HUES6 (cell line): ENCODE data around the gene SPINDOC.

Experiments
- H3K27ac ChIP-seq: 2 replicates; pipeline ENCODE4 v1.7.0; 2013; ENCODE audit warnings: low read depth, mild to moderate bottlenecking, low read length, inconsistent platforms
- H3K27me3 ChIP-seq: 2 replicates; pipeline ENCODE4 v1.6.1; 2013; ENCODE audit warnings: low read length; ENCODE audit not compliant: control insufficient read depth, insufficient read depth
- H3K36me3 ChIP-seq: 2 replicates; pipeline ENCODE4 v1.6.1; 2013; ENCODE audit warnings: low read length; ENCODE audit not compliant: control insufficient read depth, insufficient read depth
- H3K4me1 ChIP-seq: 2 replicates; pipeline ENCODE4 v1.6.1; 2013; ENCODE audit warnings: low read length; ENCODE audit not compliant: control insufficient read depth, insufficient read depth
- H3K4me3 ChIP-seq: 2 replicates; pipeline ENCODE4 v1.5.1; 2013; ENCODE audit warnings: low read depth, low read length
- H3K9ac ChIP-seq: one replicate; pipeline ENCODE4 v1.6.1; 2013; ENCODE audit warnings: mild to moderate bottlenecking, low read length
- H3K9me3 ChIP-seq: 2 replicates; pipeline ENCODE4 v1.6.1; 2013; ENCODE audit warnings: low read depth, low read length; ENCODE audit not compliant: control insufficient read depth, insufficient read depth

Gene SPINDOC, protein sequence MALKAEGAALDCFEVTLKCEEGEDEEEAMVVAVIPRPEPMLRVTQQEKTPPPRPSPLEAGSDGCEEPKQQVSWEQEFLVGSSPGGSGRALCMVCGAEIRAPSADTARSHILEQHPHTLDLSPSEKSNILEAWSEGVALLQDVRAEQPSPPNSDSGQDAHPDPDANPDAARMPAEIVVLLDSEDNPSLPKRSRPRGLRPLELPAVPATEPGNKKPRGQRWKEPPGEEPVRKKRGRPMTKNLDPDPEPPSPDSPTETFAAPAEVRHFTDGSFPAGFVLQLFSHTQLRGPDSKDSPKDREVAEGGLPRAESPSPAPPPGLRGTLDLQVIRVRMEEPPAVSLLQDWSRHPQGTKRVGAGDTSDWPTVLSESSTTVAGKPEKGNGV

DNA sequence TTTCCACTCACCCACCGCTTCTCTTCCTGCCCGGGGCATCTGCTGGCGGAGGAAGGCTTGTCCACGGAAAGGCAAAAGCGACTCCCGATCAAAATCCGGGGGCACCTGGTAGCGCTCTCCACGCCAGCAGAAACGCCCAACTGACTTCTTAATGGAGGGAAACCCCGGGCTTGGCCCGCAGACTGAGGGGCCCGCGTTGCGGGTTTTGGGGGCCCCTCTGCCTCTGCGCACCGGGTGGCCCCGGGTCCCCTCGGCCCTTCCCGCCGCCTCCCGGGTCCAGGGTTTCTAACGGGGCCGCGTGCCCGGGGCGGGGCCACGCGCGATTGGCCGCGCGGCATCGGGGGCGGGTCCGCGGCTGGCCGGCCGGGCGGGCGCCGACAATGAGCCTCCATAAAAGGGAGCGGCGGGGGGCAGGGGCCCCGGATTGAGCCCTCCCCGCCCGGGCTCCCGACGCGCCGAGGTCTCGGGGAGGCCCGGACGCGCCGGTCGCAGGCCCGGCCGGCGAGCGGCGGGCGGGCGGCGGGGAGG, at the start of gene SPINDOC:
SPINDOC (plus strand) TSS at position 422 of the 528 bp plus-strand sequence. CDS start 231 bp downstream, outside the sequence.
- Histone ChIP-seq H3K9me3 (no peaks in the 10 kb centered on the region), H3K9ac (peak within 1 kb of the TSS; percentile 99), H3K4me1 (peaks cover 26% of the 10 kb centered on the region), H3K27me3 (peaks cover 5% of the 10 kb centered on the region; the same call in 1 of the 2 replicates), H3K4me3 (peak within 1 kb of the TSS; percentile 99), H3K27ac (peak within 1 kb of the TSS; percentile 97), H3K36me3 (peaks cover 28% of the 10 kb centered on the region)

DNA sequence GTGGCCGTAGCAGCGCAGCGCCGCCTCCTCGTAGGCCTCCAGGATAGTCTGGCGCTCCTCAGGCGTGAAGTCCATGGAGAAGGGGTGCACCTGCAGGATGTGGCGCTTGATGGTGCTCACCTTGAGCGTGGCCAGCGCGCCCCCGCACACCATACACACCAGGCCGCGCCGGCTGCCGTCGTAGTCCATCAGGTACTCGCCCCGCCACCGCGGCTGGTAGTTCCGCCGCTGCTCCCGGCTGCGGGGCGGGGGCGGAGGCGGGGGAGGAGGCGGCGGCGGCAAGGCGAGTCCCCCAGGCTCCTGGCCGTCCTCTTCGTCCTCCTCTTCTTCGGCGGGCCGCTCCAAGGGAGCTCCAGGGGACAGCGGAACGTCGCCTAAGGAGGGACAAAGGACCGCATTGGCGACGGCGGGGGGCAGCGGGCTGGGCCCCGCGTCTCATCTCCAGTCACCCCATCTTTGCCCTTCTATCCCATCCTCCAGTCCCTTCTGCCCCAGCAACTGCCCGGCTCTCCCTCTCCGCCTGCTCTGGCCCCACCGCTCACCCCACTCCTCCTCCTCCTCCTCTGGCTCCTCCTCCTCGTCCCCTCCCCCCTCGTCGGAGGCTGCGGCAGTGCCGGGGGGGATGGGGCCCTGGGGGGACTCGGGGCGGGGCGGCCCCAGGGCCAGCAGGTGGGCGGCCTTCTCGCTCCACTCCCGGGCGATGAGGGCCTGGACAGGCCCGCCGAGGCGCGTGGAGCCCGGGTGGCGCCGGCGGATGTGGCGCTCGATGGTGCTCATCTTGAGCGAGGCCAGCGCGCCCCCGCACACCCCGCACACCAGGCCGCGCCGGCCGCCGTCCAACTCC, 49.5 kb upstream of the SPINDOC start:
- peaks cover 49% of the 10 kb centered on the region for H3K4me1 ChIP-seq
- peak overlapping the region; percentile 69 for H3K4me3 ChIP-seq
- peaks cover 16% of the 10 kb centered on the region; the same call in 1 of the 2 replicates for H3K36me3 ChIP-seq
- H3K27me3 ChIP-seq = no peaks in the 10 kb centered on the region
- H3K9me3 ChIP-seq = no peaks in the 10 kb centered on the region
- peak overlapping the region; percentile 79 for H3K9ac ChIP-seq
- H3K27ac ChIP-seq = peak overlapping the region; percentile 70

DNA sequence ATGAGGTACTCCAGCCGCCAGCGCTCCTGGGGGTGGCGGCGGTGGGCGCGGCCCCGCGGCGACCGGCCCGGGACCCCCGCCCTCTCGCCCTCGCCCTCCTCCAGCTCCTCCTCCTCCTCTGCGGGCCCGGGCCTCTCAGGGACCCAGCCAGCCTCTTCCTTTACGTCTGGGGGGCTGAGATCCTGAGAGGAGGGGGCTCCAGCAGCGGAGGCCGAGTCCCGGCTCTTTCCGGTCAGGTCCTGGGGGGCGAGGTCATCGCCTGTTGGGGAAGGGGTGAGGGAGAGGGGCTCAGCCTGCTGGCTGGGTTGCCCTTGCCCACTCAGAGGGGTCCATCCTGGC, 48.9 kb upstream of the SPINDOC start:
- H3K27me3 ChIP-seq = peaks cover under 1% of the 10 kb centered on the region; the same call in 1 of the 2 replicates
- H3K27ac ChIP-seq = peak overlapping the region; percentile 69; the same call in 1 of the 2 replicates
- peak overlapping the region; percentile 26 for H3K9ac ChIP-seq
- no peaks in the 10 kb centered on the region for H3K9me3 ChIP-seq
- H3K4me1 ChIP-seq = peaks cover 49% of the 10 kb centered on the region
- peaks cover 14% of the 10 kb centered on the region; the same call in 1 of the 2 replicates for H3K36me3 ChIP-seq
- peak overlapping the region; percentile 69 for H3K4me3 ChIP-seq

DNA sequence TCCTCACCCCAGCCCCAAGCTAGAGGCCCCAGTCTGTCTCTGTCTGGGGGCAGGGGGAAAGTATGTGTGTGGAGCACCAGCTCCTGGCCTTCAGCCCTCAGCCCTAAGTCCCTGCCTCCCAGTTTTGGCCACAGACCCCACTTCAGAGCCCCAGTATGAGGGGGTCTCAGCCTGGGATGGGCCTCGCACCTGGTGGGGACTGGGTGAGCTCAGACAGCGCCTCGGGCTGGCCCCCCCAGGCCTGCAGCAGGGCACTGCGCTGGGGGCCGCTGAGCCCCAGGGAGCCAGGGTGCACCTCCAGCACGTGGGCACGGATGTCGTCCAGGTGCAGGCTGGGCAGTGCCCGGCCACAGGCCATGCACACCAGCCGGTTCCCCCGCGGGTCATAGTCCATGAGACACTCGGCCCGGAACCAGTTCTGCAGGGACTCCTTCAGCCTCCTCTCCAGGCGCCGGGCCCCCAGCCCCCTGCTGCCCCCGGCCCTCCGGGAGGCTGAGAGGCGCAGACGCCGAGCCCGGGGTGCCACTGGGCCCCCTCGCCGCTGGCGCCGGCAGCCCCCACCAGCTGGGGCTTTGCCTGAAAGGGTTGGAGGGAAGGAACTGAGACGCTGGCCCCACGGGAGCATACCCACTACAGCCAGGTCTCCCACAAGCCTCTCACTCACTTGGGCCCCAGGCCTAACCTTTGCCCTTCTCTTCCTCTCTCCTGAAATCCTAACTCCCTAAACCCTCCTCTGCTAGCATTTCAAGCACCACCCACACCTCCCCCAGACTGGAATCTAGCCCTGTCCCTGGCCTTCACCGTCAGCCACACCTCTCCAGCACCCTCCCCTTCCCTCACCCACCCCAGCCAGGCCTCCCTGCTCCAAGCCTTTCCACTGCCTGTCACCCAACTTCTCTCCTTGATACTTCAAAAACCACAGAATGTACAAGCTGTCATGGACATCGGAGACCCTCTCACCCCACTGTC, 48.3 kb upstream of the SPINDOC start:
- H3K4me1 ChIP-seq = peaks cover 50% of the 10 kb centered on the region
- peak overlapping the region; percentile 69 for H3K4me3 ChIP-seq
- H3K9ac ChIP-seq = peak overlapping the region; percentile 26
- no peaks in the 10 kb centered on the region for H3K9me3 ChIP-seq
- peaks cover 7% of the 10 kb centered on the region for H3K27me3 ChIP-seq
- peak overlapping the region; percentile 69 for H3K27ac ChIP-seq
- peaks cover 9% of the 10 kb centered on the region; the same call in 1 of the 2 replicates for H3K36me3 ChIP-seq

DNA sequence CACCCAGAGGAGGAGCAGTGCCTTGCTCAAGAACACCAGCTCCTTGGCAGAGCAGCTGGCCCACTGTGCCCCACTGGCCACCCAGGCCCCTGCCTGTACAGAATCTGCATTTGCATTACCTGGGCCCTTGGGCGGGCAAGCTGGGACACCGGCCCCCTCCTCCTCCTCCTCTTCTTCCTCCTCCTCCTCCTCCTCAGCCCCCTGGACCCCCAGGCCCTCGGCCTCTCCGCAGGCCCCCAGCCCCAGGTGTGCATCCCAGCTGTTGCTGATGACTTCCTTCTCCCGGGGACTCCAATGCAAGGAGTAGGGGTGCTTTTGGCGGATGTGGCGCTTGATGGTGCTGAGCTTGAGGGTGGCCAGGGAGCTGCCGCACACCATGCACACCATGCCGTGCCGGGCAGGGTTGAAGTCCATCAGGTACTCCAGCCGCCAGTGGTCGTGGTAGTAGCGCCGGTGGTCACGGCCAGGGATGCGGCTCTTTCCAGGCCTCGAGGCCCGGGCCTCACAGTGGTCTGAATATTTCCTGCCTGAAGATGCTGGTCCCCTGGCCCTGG, 47.5 kb upstream of the SPINDOC start:
- peaks cover 6% of the 10 kb centered on the region; the same call in 1 of the 2 replicates for H3K36me3 ChIP-seq
- H3K27me3 ChIP-seq = peaks cover 15% of the 10 kb centered on the region
- H3K9ac ChIP-seq = no peak overlapping the region
- H3K4me3 ChIP-seq = no peak overlapping the region
- no peak overlapping the region for H3K27ac ChIP-seq
- no peaks in the 10 kb centered on the region for H3K9me3 ChIP-seq
- peaks cover 48% of the 10 kb centered on the region for H3K4me1 ChIP-seq

DNA sequence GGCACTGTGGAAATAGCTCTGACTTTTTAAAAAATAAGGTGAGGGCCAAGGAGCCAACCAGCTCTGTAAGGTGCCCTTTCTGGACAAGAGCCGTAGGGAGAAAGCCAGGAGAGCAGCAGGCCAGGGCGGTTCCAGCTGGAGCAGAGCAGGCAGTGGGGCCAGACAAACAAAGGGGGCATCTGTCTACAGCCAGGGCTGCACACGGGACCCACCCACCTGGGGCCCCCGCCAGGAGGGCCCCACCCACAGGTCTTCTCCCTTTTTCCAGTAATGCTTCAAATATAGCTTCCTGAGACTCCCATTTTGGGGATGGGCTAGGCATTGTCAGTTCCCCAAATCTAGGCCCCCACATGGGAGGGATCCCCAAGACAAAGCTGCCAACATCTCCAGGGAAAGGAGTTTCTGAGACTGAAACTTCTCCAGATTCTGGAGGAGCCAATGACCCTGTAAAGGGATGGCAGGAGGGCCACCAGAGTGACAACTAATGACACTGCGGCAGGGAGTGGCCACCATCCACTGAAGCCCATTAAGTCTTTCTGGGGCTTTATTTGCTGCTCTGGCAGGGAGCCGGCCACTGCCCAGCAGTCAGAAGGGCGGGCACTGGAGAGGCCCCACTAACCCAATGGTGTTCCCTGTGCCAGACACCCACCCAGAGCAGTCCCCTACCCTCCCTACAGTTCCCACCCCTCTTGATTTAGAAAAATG, 46.6 kb upstream of the SPINDOC start:
- peaks cover 22% of the 10 kb centered on the region for H3K27me3 ChIP-seq

DNA sequence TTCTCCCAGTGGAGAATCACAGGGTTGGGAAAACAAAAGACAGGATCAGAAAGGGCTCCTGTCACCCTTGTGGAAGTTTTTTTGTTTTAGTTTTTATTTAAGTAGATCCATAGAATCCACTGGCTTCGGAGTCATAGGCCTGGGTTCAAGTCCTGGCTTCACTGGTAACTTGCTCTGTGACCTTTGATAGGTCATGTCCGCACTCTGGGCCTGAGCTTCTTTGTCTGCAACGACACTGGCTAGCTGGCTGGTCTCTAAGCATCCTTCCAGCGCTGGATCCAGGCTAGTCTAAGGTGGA, 46.0 kb upstream of the SPINDOC start:
- Histone ChIP-seq H3K9me3 (no peaks in the 10 kb centered on the region), H3K4me1 (peaks cover 41% of the 10 kb centered on the region), H3K9ac (peak overlapping the region; percentile 12), H3K36me3 (peaks cover 6% of the 10 kb centered on the region; the same call in 1 of the 2 replicates), H3K27me3 (peaks cover 23% of the 10 kb centered on the region), H3K4me3 (peak overlapping the region; percentile 80), H3K27ac (no peak overlapping the region)

More for the DNA sequence above, 46.6 kb upstream of the SPINDOC start:
- H3K9me3 ChIP-seq = no peaks in the 10 kb centered on the region
- no peak overlapping the region for H3K27ac ChIP-seq
- peak overlapping the region; percentile 12 for H3K9ac ChIP-seq
- peak overlapping the region; percentile 80; the same call in 1 of the 2 replicates for H3K4me3 ChIP-seq
- peaks cover 41% of the 10 kb centered on the region for H3K4me1 ChIP-seq
- H3K36me3 ChIP-seq = peaks cover 6% of the 10 kb centered on the region; the same call in 1 of the 2 replicates

DNA sequence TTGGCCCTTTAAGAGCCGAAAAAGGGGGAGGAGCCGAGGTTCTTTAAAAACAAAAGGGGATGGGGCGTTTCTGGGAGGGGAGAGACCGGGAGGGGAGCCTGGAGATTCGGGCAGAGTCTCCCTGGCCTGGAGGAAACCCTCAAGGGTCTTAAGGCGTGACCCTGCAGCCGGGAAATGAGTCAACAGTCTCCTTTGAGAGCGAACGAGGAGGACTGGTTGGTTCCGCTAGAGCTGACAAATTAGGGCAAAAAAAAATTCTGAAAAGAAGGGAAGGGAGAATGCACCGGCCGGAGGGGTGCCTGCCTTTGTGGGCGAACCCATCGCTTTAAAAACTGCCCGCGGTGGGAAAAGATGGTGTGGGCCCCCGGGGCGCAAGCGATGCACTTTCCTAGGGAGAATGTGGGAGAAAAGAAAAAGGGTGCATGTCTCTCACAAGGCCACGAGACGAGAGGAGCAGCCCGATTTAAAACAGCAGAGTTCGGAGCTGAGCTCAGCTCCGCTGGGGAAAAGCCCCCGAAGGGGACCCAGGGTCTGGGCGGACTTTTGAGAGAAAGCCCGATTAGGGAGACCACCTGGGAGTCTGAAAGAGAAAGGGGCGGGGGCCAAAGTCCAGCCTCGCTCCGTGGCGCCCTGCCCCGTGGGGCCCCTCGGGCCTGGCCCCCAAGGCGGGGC, 45.6 kb upstream of the SPINDOC start:
- H3K27ac ChIP-seq = peak overlapping the region; percentile 86
- peak overlapping the region; percentile 80 for H3K4me3 ChIP-seq
- H3K4me1 ChIP-seq = peaks cover 41% of the 10 kb centered on the region
- no peaks in the 10 kb centered on the region for H3K9me3 ChIP-seq
- peaks cover 23% of the 10 kb centered on the region for H3K27me3 ChIP-seq
- H3K36me3 ChIP-seq = peaks cover 6% of the 10 kb centered on the region; the same call in 1 of the 2 replicates
- H3K9ac ChIP-seq = peak overlapping the region; percentile 70

DNA sequence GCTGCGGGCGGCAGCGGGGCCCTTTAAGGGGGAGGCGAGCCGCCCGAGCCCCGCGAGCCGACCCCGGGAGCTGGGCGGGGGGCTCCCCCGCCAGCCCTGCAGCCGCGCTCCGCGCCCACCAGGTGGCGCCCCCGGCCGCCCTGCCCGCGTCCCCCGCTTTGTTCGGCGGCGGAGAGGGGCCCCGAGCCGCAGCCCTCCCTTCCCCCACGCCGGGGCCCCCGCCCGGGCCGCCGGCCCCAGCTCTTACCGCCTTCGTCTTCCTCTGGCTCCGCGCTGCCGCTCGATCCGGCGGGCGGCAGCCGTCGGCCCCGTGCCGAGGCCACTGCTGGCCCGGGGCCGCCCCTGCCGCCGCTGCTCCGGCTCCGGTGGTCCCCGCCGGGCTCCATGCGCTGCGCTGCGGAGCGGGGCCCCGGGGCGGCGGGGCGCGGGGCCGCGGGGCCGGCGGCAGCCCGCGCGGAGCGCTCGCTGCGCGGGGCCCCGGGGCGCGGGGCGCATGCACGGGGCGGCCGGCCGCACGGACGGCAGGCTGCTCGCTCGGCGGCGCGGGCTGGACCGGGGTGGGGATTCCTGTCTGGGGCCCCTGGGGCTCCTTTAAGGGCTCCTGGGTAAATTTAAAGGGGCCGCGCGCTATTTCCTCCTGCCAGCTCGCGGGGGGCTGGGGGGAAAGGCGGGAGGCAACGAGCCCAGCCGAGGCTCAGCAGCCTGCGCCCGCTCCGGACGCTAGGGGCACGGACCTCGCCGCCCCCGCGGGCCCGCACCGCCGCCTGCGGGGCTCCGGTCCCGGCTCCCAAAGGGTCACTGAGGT, 44.8 kb upstream of the SPINDOC start, which contains the start of gene ZFTA:
ZFTA (minus strand) TSS at position 539 of the 805 bp plus-strand sequence; CDS start at position 386, 153 bp downstream.
- H3K9ac ChIP-seq = peak within 1 kb of the TSS; percentile 76
- H3K9me3 ChIP-seq = no peaks in the 10 kb centered on the region
- peaks cover 41% of the 10 kb centered on the region for H3K4me1 ChIP-seq
- H3K27ac ChIP-seq = peak within 1 kb of the TSS; percentile 86
- H3K27me3 ChIP-seq = peaks cover 23% of the 10 kb centered on the region
- peaks cover 6% of the 10 kb centered on the region; the same call in 1 of the 2 replicates for H3K36me3 ChIP-seq
- peak within 1 kb of the TSS; percentile 80 for H3K4me3 ChIP-seq
